ENCODE data around the gene PSMG3. TPM values are rescaled to one million over a fixed set of nuclear protein-coding genes. Genes with fewer than 3 reads are reported as not detected.
"Not testable (repeated sequence)": the region's sequence is repeated elsewhere in the genome, so short reads cannot be mapped to it uniquely, and the experiment has no call there.

Gene PSMG3
- total RNA-seq, 1 donor from 2014 or later, result 56.0 TPM

GRCh38 chr7:1519322-1519922 is 50.4 kb downstream of the PSMG3 start:
- H3K27ac Mint-ChIP-seq; H3K9me3 Mint-ChIP-seq; DNase-seq (ENCODE audit: low spot score); H3K4me1 Mint-ChIP-seq (ENCODE audit: low read depth); H3K36me3 Mint-ChIP-seq (ENCODE audit: low read depth); intact Hi-C loops (cut with micrococcal nuclease); H3K27me3 Mint-ChIP-seq (ENCODE audit: insufficient read depth); H3K4me3 Mint-ChIP-seq: not testable (repeated sequence)

Other genes starting within 250 kb of the PSMG3 start
- gene MICALL2, start 110.6 kb downstream of the PSMG3 start, total RNA-seq, result 1.9 and 2.2 TPM in 2 replicates
- 94.3 and 97.9 TPM in 2 replicates for gene INTS1, start 65.6 kb downstream of the PSMG3 start, total RNA-seq
- 48.1 and 51.7 TPM in 2 replicates for gene MAFK, start 39.3 kb downstream of the PSMG3 start, total RNA-seq
- gene TMEM184A, start 13.8 kb downstream of the PSMG3 start, total RNA-seq, result 0.03 TPM in 1 of 2 replicates, not detected in the other
- gene ELFN1, start 100.2 kb upstream of the PSMG3 start, total RNA-seq, result 0.05 TPM in 1 of 2 replicates, not detected in the other

All from activated T-helper 1 cell treated with anti-CD3 and anti-CD28 coated beads, Interleukin-12 subunit alpha, Interleukin-12 subunit beta, Interleukin-2, Interleukin-4 antibody, amounts not matched to agents 30 ng/mL and 10 ng/mL and 1 ng/mL, durations not matched to agents 14 hours and 24 hours and 36 hours (primary cell).